IPS-NIHi11 (cell line): ENCODE results near the gene ADARB2.

Experiments
- DNase-seq: peaks from one replicate; pipeline ENCODE4 v3.0.0; 2012; ENCODE audit warnings: mixed read lengths, low spot score

The ADARB2 gene

DNA sequence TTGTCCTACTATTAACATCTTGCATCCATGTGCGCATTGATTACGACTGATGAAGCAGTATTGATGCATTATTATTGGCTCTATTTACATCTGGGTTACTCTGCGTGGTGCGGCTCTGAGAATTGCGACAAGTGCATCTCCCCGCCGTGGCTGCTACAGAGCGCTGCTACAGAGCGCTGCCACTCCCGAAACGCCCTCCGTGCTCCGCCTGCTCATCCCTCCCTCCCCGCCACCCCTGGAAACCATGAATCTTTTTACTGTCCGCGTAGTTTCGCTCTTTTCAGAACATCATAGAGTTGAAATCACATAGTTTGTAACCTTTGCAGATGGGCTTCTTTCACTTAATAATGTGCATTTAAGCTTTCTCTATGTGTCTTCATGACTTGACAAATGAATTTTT lies 74.1 kb downstream of the ADARB2 start:
- DNase-seq, result no peak

DNA sequence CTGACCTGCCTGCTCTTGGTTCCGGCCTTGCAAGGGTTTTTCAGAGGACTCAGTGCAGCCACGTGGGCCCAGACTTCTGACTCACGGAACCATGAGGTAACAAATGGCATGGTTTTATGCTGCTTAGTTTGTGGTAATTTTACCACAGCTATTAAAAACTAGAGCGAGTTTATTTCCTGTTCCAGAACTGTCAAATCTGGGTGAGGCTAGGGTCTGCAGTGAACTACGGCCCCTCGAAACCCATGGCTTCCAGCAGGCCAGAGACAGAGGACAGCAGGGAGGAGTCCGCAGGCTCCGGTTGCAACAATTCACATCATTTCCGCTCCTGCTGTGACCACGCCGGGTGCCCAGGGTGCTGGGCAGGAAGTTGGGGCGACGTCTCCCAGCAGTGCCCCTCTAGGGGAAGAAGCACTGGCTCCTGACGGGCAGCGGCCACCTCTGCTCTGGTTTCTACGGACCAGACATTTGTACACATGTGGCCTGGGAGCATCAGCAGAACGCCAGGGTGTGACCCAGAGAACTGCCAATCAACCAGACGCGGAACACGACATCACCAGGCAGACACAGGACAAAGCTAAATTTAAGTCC lies 74.8 kb downstream of the ADARB2 start:
- DNase-seq, result no peak

DNA sequence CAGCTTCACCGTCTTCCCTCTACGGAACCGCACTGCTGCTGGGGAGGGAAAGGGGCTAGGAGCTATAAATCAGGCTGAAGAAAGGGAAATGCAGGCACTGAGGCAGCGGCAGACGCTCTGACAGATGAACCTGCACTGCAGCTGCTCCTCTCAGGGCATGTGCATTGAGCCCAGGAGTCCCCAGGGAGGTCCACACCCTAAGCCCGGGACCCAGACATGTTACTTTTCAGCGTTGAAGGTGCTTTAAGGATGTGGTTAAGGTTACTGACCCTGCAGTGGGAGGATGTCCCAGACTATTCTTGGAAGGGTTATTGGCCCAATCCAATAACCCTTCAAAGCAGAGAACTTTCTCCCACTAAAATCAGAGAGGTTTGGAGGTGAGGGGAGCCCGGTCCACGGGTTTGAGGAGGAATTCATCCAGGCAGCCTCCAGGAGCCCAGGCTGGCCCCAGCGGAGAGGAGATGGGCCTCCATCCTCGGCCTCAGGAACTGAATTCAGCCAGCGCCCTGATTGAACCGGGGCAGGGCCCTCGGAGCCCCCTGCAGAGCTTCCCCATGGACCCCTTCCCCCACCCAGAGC lies 75.4 kb downstream of the ADARB2 start:
- no peak for DNase-seq

DNA sequence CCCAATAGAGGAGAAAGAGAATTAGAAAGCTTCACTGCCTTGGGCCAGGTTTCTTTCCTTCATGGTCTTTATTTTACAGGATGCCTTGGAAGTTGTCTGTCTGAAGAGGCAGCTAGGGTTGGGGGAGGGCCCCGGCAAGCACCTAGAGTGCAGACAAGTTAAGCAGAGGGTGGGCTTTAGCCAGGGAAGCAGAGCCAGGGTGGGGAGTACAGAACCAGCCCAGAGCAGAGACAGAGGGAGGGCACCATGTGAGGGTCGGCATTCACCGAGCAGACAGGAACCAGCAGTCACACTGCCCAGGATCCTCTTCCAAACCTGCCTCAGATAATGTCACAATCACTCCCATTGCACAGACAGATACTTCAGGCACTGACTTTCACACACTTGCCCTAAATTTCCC lies 75.9 kb downstream of the ADARB2 start:
- DNase-seq, result no peak

DNA sequence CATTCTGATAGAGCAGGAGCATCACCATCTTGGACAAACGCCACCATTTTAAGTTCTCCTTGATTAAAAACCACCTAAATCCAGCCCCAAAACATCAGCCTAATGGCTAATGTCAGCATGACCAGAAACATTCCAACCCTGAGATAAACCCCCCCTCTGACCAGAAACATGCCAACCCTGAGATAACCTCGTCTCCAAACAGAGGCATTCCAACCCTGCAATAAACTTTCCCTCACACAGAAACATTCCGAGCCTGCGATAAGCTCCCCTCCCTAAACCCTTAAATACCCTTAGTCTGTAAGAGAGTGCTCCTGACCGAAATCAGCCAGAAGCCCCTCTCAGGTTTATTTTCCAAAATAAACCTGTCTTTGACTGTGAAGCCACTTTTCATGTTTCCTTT lies 76.5 kb downstream of the ADARB2 start:
- no peak for DNase-seq

DNA sequence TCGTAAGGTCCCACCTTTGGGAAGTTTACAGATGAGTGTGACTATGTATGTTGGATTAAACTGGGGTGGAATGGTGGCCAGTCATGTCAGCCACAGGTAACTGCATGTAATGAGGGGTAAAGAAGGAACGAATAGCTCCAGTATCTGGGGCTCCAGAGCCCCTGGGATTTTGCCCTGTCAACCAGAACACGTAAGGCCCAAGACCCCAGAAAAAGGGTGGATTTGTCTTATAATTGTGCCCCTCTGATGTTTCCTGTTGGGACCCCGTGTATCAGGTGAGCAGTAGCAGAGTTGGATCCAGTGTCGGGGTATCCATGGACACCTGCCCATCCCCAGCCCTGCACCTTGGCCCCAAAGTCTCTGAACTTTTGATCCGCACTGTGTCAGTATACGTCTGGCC lies 76.9 kb downstream of the ADARB2 start:
- no peak for DNase-seq

DNA sequence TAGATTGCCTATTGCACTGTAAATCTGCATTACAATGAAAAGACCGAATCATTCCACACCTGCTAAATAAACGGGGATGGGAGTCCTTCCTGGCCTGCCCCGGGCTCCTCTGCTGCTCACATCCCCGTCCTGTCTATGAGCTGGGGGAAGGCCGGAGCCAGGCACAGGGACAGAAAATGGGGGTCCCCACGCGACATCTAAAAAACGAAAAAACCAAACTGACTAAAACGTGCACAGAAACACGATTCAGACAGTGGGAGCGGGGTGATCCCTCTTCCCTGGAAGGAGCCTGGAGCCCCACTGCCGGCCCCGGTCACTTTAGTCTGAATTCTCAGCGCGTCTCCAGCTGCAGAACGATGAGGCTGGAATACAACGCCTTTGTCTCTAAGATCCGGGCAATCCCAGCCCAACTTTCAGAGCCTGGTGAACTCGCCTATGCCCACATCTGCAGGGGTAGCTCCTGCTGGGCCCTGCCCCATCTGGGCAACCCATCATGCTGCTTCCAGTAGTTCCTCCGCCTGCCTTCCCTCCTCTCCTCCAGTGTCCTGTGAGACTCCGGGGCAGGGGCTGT lies 78.0 kb downstream of the ADARB2 start:
- DNase-seq, result no peak

DNA sequence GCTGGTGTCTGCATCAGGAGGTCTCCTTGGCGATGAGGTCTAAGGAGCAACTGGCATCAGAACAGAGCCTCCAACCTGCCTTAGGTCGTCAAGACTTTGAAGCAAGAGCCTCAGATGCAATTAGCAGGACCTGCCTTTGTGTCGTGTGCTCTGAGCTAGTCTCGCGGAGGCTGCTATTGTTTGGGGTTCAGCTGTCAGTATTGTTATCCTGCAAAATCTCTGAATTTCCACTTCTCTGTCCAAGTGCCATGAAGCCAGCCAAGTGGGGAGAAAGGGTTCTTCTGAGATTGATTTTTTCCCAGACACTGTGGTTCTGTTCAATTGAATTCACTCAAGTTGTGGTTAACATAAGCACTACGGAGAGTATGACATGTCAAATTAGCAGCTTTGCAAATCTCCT lies 78.7 kb downstream of the ADARB2 start:
- no peak for DNase-seq

DNA sequence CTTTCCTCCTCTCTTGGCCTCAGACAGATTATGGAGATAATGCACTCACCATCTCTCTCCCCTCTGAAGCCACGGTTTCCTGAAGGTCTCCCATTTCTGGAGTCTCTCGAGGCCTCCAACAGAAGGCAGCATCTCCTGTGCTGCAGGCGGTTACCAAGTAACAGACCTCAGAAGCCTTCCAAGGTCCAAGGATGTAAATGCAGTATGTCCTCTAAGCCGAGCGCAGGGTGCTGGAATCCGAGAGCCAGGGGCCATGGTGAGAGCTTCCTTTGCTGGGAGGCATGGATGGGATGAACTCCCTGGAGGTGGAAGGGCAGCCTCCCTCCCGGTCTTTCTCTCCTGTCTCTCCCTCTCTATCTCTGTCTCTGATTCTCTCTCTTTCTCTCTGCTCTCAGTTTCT lies 79.8 kb downstream of the ADARB2 start:
- DNase-seq, result no peak

DNA sequence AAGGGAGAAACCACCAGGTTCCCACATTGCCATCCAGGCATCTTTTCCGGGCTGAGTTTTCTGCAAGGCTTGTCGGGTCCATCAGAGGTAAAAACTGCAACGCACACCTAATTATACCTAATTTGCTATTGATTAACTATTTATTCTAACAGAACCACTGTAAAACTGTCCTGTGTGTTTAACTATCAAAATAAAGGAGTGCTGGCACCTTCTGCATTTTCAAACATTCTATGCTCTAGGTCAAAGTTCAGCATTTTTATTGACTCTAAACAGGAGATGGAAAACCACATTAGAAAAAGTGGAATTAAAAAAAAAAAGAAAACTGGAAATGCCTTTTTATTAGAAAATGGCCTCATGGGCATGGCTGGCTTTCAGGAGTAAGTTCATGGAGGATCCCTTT lies 82.0 kb downstream of the ADARB2 start:
- DNase-seq, result no peak

DNA sequence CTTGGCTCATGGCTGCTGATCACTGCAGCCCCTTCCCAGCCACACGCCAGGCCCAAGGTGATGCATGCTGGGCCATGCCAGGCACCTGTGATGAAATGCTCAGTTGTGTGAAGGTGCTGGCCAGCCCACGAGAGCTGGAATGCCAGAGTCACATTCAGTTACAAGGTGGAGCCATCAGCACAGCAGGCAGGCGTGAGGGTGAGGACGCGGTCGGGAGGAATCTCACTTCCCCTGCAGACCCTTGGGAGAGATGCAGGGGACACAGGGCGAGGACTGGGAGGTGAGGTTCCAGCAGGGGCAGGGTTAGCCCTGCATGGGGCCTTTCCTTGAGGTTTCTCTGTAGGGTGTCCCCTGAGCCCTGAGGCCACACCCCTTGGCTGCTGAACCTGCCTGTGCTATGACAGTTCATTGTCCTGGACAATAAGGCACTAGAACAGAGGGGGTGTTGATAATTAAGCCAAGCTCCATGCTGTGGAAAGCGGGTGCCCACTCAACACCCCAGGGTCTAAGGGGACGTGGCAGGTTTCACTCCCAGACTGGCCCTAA lies 82.4 kb downstream of the ADARB2 start:
- DNase-seq, result no peak

DNA sequence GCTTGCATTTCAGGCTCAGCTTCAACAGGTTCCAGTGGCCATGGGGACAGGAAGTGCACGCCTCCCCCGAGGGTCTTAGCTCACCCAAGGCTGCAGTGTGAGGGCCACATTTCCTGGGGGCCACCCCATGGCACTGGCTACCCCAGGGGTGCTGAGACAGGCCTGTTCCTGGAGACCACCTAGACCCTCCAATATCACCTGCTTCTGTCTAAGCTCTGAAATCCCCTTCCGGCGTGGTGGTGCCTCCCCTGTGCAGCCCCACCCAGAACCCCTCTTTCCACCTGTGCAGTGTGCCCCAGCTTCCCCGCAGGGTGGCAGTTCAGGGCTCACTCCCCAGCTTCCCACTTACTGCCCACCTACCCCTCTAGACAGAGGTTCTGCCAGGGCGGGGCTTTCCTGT lies 83.1 kb downstream of the ADARB2 start:
- DNase-seq, result no peak

DNA sequence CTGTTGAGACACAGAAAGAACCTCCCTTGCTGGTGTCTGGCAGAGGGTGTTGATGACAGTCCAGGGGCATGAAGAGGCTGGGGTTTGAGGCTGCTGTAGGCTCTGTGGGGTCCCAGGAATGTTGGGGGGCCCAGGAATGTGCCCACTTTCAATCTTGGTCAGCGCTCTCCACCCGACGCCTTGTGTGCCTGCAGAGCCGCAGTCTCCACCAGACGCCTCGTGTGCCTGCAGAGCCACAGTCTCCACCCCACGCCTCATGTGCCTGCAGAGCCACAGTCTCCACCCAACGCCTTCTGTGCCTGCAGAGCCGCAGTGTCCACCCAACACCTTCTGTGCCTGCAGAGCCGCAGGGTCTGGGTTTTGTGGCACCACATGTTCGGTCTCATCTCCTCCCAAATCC lies 84.0 kb downstream of the ADARB2 start:
- no peak for DNase-seq

DNA sequence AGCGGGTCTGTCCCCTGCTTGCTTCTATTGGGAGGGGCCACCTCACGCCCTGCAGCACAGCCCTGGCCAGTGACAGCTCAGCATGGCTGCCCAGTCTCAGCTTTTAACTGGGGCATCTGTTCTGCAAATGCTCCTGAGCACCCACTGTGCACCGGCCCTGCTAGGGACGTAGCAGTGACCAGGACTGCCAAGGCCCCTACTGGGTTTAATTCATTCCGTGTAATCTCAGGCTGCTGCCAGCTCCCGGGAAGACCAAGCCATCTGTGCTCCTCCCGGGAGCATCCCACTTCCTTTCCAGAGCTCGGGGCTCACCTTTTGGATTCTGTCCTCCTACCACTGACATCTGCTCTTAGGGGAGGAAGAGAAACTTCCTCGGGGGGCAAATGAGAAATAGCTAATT lies 85.2 kb downstream of the ADARB2 start:
- DNase-seq, result no peak

DNA sequence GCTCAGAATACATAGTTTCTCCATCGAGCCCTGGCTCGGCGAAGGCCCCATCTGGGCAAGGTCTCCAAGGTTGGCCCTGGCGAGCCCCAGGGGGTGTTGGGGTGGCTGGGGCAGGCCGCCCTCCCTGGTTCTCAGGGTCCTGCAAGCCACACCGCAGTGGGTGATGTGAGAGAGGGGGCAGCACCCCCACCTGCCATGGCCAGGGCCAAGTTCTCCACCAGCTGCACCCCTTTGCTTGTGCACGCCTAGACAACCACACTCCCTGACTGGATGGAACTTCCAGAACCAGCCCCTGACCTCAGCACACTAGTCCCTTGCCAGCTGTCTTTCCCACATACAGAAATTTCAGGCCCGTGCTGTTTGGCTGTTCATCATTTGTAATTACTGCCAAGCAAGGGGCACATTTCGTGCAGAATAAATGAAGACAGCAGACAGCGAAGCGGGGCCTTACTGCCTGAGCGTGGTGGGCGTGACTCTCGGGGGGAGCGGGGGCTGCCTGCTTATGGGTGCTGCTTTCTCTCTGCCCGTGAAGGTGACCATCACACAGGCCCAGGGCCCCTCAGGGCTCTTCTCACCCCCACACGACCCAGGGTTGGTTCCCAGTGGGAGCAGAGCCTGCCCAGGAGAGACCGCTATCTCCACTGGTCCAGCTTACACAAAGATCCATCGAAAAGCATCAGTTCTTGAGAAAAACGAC lies 85.9 kb downstream of the ADARB2 start:
- DNase-seq, result no peak

DNA sequence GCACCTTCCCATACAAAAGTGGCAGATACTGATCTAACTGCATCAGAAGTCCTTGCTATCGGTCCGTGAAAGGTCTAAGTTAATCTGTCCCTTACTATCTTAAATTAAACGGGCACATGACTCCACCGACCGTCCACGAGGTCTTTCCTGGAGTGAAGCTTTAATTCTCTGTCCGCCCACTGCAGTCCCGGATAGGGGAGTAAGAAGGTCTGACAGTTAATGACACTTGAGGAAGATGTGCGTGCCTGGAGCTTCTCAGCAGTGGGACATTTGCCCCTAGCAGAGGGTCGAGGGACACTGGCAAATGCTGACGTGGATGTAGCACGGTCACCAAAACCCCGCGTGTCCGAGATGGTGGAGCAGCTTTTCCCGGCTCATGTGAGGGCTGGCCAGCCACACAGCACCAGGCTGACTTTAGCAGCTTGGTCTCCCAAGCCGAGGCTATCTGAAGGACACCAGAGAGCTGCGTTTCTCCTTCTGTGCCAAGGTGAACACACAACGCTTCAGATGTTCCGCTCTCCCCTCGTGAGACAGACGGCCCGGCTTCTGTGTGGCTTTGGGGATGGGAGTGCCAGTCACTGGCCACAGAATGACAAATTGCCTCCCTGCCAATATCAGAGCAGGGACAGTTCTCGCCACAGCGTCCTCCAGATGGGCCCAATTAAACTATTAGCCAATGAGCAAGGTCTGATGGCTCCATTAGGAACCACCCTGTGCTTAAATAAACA lies 86.6 kb downstream of the ADARB2 start:
- DNase-seq, result no peak

DNA sequence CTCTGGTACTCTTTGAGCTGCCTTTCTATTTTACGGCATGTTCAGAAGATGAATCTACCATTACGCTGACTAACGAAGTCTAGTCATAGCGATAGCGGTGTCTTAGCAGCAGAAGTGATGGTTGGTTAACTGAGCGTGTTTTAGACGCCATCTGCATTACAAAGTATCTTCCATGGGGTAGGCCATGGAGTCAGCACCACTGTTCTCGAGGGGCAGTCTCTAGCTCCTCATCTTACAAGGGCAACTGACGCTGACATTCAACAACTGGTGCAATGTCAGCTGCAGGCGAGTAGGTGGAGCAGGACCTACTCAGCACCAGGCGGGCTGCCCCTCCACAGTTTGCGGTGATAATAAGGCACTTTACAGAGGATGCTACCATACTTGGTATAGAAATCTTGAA lies 88.7 kb downstream of the ADARB2 start:
- no peak for DNase-seq

DNA sequence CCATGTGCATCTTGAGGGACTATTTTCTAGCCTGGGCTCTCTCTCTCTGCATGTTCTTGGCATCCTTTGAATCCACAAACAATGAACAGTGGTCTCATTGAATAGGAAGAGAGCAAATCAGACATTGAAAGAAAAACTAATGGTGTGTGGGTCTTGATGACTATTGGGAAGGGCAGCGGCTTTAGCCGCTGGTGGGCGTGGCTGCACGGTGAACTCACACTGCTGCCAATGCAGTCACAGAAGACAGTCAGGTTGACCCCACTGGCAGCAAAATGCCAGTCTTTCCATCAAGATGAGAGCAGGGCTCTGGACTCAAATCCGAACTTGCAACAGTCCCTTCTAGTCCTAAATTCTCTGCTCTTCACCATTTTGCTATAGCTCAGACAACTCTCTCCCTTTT lies 91.0 kb downstream of the ADARB2 start:
- DNase-seq, result no peak

DNA sequence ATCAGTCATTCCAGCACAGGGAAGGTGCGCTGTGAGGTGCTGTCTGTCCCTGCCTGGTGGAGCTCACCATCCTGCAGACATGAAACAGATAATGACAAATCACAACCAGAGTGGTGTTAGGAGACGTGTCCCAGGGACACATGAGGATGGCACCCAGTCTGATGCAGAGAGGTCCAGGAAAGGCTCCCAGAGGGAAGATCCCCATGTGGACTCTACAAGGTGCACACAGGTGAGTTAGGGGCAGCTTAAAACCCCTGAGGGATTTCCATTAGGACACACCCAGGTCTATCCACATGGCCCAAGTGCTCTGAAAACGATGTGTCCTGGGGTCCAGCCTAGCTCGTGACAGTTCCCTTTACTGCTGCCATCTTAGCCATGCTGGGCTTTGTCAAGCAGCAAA lies 91.4 kb downstream of the ADARB2 start:
- no peak for DNase-seq

DNA sequence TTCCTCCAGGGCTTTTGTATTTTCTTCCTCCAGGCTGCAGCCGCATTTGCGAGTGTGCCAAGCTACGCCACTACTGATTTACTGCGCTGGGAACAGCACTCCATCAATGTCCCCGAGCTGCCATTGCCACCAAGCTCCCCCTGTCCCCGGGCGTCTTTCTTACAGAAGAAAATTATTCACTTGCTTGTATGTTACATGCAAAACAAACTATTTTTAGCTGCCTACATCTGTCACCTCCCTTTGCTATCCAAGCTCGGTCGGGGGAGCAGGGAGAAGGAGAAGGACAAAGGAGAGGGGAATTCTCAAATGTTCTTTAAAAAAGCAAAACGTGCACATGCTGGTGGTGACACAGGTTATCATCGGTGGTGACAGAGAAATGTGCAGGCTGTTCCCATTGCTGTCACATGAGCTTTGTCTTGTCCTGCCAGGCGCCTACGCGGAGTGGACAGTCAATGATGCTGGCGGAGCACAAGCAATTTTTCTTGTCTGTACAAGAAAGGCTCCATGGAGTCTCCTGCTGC lies 93.1 kb downstream of the ADARB2 start:
- no peak for DNase-seq

DNA sequence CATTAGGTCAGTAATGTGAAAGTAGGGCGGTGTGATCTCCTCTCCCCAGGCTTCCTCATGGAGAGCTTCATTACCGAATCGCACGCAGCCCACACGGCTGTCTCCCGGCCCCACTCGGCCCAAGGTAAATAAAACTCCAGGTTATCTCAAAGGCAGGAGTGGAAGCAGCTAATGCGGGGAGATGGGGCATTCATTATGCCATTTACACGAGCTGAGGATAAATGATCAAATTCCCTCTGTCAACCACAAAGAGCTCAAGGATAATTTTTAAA lies 93.5 kb downstream of the ADARB2 start:
- no peak for DNase-seq

DNA sequence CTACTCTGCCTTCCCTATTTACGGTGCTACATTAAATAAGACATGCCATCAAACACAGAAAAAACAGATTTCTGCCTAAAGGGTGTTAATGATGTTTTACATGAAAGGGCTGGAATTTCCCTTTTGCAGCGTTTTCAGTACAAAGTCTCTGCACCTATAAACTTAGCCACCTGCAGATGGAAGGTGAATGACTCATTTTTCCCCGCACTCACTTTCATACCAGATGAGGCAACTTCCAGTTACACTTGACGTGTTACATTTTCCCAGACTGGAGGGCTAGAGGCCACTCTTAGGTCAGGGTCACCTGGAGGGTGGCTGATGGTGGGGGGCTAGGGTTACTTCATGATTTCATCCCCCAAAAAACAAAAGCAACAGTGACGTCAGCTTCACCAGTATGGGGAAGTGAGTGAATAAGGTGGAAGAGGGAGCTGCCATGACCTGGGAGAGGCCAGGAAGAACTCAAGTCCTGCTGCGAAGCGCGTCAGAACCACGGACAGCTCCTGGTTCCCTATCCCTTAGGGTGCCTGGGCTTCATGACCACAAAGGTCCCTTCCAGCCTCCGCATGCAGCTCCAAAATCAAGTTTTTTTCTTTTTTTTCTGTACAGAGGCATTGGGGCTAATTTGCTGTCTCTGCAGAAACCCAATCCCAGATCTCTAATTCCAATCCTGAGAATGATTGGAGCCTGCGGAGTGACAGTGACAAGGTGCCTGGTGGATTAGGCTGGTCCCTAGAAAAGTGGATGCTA lies 94.0 kb downstream of the ADARB2 start:
- peak; percentile 82 for DNase-seq
